ENCODE measurements around the gene MEIS1.

Gene MEIS1

DNA sequence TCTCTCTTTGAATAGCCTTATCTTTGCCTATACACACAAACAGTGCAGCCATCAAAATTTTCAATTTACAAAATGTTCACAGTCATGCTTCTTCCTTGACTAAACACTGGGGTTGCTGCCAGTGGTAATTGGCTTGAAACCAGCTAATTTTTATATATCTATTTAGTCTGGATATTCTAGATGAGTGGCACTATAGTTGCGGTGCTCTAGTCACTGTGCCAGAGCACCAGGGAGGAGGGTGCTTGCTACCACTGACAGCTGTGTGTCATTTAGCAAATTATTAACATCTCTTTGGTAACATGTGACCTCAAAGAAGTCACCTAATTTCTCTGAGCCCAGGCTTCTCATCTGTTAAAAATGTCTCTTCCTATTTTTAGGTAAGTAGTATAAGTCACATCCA is 130.4 kb downstream of the MEIS1 start:
- no peak for DNase-seq (ENCODE audit: low read depth in 2 of 3, low spot score in 1 of 3)

DNA sequence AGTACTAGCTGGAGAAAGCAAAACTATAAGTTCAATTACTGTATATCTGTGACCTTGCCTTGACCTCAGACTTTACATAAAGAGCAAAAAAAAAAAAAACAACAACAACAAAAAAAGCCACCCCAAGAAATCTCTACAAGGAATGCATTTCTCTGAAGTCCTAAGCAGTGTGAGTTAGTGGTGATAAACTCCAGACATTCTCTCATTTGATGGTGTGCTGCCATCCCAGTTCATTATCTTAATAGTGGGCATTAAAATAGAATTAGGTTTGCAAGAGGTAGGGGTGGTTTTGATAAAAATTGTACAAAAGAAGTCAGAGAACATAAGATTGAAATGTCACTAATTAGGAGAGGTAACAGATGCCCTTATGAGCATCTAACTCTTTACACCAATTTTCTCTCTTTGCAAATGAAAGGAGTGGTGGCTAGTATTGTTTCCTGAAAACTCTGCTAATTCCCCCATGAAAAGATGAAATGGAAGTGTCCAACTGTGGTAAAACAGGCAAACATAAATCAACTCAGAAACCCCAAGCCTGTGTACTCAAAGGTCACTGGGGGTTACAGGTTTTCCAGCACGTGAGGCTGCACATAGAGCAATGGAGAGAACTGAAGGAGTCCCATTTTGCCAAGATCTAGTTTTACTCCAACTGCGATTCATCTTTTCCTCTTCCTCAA is 131.9 kb downstream of the MEIS1 start:
- no peak for DNase-seq (ENCODE audit: low read depth in 2 of 3, low spot score in 1 of 3)

GRCh38 chr2:66567729-66568128 is 132.8 kb downstream of the MEIS1 start:
- DNase-seq (ENCODE audit: low read depth in 2 of 3, low spot score in 1 of 3), result no peak

- no peak for DNase-seq (ENCODE audit: low read depth in 2 of 3, low spot score in 1 of 3)
Observed at GRCh38 chr2:66568650-66569300, 133.8 kb downstream of the MEIS1 start.

GRCh38 chr2:66569321-66569851 is 134.5 kb downstream of the MEIS1 start:
- no peak for DNase-seq (ENCODE audit: low read depth in 2 of 3, low spot score in 1 of 3)

- no peak for DNase-seq (ENCODE audit: low read depth in 2 of 3, low spot score in 1 of 3)
Observed at GRCh38 chr2:66569974-66570373, 135.0 kb downstream of the MEIS1 start.

DNA sequence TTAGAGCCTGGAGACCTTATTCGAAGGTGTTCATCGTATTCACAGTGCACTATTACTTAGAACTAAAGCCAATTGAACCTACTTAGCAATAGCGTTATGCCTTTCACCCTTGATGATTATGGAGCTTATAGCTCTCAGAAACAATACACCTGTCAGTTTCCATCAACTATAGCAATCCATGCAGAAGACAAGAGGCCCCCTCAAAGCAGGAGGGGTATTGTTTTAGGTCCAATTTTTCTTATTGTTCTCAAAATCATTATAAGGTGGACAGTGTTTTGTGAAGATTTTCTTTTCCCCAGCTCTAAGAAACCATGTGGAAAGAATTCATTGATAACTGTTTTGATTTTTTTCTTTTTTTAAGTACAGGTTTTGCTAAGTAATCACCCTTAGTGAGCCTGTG is 135.5 kb downstream of the MEIS1 start:
- no peak for DNase-seq (ENCODE audit: low read depth in 2 of 3, low spot score in 1 of 3)

DNA sequence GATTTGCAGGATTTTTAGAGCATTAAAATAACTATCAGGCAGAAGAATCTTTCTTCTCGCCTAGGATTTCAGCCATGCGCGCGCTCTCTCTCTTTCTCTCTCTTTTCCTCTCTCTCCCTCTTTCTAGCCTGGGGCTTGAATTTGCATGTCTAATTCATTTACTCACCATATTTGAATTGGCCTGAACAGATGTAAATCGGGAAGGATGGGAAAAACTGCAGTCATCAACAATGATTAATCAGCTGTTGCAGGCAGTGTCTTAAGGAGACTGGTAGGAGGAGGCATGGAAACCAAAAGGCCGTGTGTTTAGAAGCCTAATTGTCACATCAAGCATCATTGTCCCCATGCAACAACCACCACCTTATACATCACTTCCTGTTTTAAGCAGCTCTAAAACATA is 137.0 kb downstream of the MEIS1 start:
- no peak for DNase-seq (ENCODE audit: low read depth in 2 of 3, low spot score in 1 of 3)

GRCh38 chr2:66572391-66572790 is 137.5 kb downstream of the MEIS1 start:
- no peak for DNase-seq (ENCODE audit: low read depth in 2 of 3, low spot score in 1 of 3)

GRCh38 chr2:66573416-66573815 is 138.5 kb downstream of the MEIS1 start:
- no peak for DNase-seq (ENCODE audit: low read depth in 2 of 3, low spot score in 1 of 3)

GRCh38 chr2:66573821-66574233 is 138.9 kb downstream of the MEIS1 start:
- DNase-seq (ENCODE audit: low read depth in 2 of 3, low spot score in 1 of 3), result no peak

DNA sequence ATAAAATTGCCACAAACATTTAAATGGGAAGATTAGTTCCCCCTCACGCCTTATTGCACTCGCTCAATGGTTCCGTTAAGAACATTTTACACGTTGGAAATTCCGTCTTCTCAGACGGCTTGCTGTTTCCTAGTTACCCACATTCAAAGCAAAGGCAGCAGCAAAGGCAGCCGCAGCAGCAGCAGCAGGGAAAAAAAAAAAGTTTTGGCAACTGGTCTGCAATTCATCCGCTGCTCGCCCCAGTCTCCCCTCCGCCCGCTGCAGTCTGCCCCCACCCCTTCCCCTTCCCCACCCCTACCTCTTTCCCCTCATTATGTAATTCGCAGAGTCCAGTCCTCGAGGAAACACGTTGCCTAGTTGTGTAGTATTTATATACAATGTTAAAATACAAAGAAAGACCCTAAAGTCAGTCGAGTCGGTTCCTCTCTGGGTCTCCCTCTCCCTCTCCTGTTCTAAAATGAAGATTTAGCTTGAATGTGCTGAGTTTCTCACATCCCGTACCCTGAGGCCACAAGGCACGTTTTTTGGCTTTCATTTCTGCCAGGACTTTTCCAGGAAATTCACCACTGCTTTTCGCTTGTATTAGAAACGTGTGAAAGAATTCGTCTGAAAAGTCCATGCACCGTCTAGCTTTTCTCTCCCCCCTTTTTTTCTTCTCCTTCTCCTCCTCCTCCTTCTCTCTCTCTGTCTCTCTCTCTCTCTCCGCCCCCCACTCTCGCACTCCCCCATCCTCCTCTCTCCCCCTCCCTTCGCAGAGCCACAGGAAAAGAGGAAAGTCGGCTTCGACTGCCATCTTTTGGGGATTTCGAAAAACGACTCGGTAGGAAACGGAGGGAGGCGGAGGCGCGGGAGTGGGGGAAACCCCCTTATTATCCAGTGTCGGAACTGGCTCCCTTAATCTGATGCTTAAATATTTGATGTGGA is 140.0 kb downstream of the MEIS1 start:
- no peak for DNase-seq (ENCODE audit: low read depth in 2 of 3, low spot score in 1 of 3)

- no peak for DNase-seq (ENCODE audit: low read depth in 2 of 3, low spot score in 1 of 3)
Observed at GRCh38 chr2:66575625-66576310, 140.8 kb downstream of the MEIS1 start.

- no peak for DNase-seq (ENCODE audit: low read depth in 2 of 3, low spot score in 1 of 3)
Observed at GRCh38 chr2:66576311-66576560, 141.3 kb downstream of the MEIS1 start.

DNA sequence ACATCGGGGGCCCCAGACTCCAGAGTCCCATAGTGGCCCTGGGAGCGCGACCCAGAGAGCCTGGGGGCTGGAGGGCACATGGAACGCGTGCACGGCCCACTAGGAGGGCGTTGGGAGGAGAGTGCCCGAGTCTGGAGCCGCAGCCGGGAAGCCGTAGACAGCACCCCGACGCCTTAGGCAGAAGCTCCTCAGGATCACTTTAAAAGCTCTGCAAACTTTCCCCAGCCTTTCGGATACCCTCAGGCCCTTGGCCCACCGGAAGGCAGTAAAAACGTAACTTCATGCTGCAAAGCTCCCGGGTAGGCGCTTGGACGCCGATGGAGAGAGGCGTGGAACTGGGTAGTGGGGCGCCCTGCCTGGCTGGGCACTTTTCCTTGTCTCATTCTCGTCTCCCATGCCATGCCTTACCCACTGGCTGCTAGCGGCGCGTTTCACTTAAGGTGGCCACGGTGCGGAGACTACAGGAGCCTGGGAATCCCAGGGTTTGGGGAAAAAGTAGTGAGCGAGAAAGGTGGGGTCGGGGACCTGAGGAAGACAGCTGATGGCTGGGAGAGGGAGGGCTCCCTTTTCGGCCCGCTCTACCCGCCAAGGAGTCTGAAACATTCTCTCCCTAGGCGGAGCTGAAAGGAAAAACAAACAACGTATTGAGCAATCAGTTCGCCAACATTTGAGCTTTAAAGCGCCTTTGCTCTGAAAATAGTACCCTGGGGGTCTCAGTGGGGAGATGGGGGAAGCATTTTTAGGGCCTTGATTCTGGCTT is 141.8 kb downstream of the MEIS1 start:
- no peak for DNase-seq (ENCODE audit: low read depth in 2 of 3, low spot score in 1 of 3)

DNA sequence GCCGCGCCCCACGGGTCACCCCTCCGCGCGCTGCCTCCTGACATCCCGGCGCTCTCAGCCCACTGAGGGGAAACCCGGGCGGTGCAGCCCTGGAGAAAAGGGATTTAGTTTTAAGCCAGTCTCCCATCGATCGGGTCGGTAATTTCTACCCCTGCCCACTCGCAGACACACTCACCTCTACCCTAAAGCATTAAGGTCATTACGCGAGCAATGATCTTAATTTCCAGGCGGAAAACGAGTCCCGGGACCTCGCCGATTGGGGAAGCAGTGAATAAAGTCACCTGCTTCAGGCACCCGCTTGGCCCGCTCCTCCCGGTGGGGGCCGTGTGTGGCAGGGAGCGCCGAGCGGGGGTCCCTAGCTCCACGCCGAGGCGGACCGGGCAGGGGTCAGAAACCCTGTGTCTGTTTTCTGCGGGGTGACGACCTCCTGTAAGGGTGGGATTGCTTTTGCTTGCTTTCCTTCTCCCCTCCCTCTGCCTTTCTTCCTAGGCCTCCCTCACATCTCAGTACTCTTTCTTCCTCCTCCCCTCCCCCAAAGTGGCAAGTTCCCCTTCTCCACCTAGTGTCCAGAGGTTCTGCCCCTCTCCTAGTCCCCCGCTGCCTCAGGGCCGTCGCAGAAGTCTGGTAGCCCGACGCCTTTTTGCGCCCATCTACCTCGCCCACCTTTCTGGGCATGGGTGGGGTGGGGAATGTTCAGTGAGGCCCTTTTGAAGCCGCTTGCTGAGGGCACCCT is 142.6 kb downstream of the MEIS1 start:
- DNase-seq (ENCODE audit: low read depth in 2 of 3, low spot score in 1 of 3), result no peak

- DNase-seq (ENCODE audit: low read depth in 2 of 3, low spot score in 1 of 3), result no peak
Observed at GRCh38 chr2:66578054-66578686, 143.2 kb downstream of the MEIS1 start.

DNA sequence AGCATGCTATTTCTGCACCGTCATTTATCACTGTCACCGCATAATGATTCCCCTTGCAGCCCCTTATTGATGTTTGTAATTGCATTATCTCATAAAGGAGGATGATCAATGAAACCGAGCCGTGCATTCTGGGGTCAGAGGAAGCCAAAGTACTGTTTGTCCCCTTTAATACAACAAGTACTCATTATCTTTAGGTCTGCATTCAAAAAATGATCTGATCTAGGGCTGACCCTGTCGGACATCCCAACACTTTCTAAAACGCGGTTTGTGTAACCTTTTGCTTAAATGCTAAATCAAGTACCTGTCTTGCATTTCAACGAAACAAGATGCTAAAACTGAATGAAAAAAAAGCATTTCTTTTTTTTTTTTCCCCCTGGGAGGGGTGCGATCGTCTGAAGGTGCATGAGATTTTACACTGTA is 143.8 kb downstream of the MEIS1 start:
- DNase-seq (ENCODE audit: low read depth in 2 of 3, low spot score in 1 of 3), result no peak

All from stimulated activated CD4-positive, alpha-beta T cell treated with anti-CD3 and anti-CD28 coated beads, Interleukin-12 subunit alpha, Interleukin-12 subunit beta, amount 100 ng/mL, for 48 hours (primary cell).